GM12878 (cell line): Measurements from ENCODE around the gene TSC2. TPM values are rescaled to one million over a fixed set of nuclear protein-coding genes. Genes with fewer than 3 reads are reported as not detected.

Experiments used
- ATAC-seq: fragments of 200-7000 bp; cut with Tn5 transposase; 3 replicates; pipeline ENCODE4 v1.9.1; 2020; ENCODE audit warnings: mild to moderate bottlenecking, moderate library complexity
- BruUV-seq: library from RNA; stranded (reverse); fragments of 400-500 nt; replicated peaks from 2 replicates; lab custom pipeline; 2021; lab: Mats Ljungman, UMichigan
- CTCF ChIA-PET: fragments of 300-600 bp; sonication (Branson Sonifier 250); formaldehyde crosslinking; extraction: SDS; loops from one replicate; lab custom pipeline; 2021; ENCODE audit warnings: inconsistent platforms; lab: Yijun Ruan, JAX
- POLR2A ChIA-PET: fragments of 350-600 bp; formaldehyde crosslinking; extraction: SDS; loops from one replicate; lab custom pipeline; 2021; ENCODE audit warnings: inconsistent platforms; lab: Charles Lee
- RAD21 ChIA-PET: fragments of 300-600 bp; sonication (Branson Sonifier 250); formaldehyde crosslinking; loops from one replicate; lab custom pipeline; 2023; ENCODE audit warnings: antibody characterized with exemption; ENCODE audit not compliant: unreplicated experiment; lab: Charles Lee
- SMC1A ChIA-PET: fragments of 300-600 bp; sonication (Branson Sonifier 250); formaldehyde crosslinking; loops from one replicate; lab custom pipeline; 2023; ENCODE audit not compliant: unreplicated experiment, uncharacterized antibody; lab: Charles Lee
- DNase-seq: peaks from one replicate; pipeline ENCODE4 v3.0.0-alpha.2; 2011; ENCODE audit warnings: low read depth, low spot score
- FAIRE-seq: peaks from 3 replicates; lab custom pipeline; 2011; peaks lifted over from hg19 to GRCh38; lab: Jason Lieb, UNC
- H2AFZ ChIP-seq: 2 replicates; pipeline ENCODE4 v1.6.0; 2011; ENCODE audit warnings: low read depth, low read length, control low read depth; ENCODE audit not compliant: control insufficient read depth
- H3K27ac ChIP-seq: 2 replicates; pipeline ENCODE4 v1.5.1; 2011; ENCODE audit warnings: control low read depth; ENCODE audit not compliant: control insufficient read depth, insufficient read depth
- H3K27me3 ChIP-seq, 2 experiments: replicated peaks in 1 of 2; 2 replicates each; pipeline versions ENCODE4 v1.6.0 to v1.6.1; 2011; ENCODE audit warnings: low read length in 1 of 2; ENCODE audit not compliant: control insufficient read depth in 2 of 2, insufficient read depth in 2 of 2
- H3K36me3 ChIP-seq, 2 experiments: 2 replicates each; pipeline ENCODE4 v1.5.1; 2011; ENCODE audit warnings: low read length in 1 of 2; ENCODE audit not compliant: control insufficient read depth in 2 of 2, insufficient read depth in 2 of 2
- H3K4me1 ChIP-seq: 2 replicates; pipeline ENCODE4 v1.6.1; 2011; ENCODE audit warnings: mild to moderate bottlenecking, low read length, moderate library complexity, mixed read lengths; ENCODE audit not compliant: control insufficient read depth, insufficient read depth
- H3K4me2 ChIP-seq: 2 replicates; pipeline ENCODE4 v1.6.0; 2011; ENCODE audit warnings: control low read depth; ENCODE audit not compliant: control insufficient read depth, insufficient read depth
- H3K4me3 ChIP-seq: fragments of 200-600 bp; sonication (generic); 2 replicates; pipeline ENCODE4 v1.5.1; 2016
- H3K79me2 ChIP-seq: 2 replicates; pipeline ENCODE4 v1.6.0; 2011; ENCODE audit warnings: low read length; ENCODE audit not compliant: control insufficient read depth, insufficient read depth
- H3K9ac ChIP-seq: 2 replicates; pipeline ENCODE4 v1.8.0; 2011; ENCODE audit warnings: low read length, control low read depth, mixed read lengths; ENCODE audit not compliant: control insufficient read depth, insufficient read depth
- H3K9me3 ChIP-seq: replicated peaks from 3 replicates; pipeline ENCODE4 v1.5.1; 2011; ENCODE audit warnings: mild to moderate bottlenecking, low read length; ENCODE audit not compliant: control insufficient read depth, insufficient read depth
- H4K20me1 ChIP-seq: 2 replicates; pipeline ENCODE4 v1.6.0; 2011; ENCODE audit not compliant: control insufficient read depth, insufficient read depth
- CHD4 ChIP-seq: fragments of 200-600 bp; sonication (generic); IDR thresholded peaks from 2 replicates; pipeline ENCODE4 v1.6.1; 2016; ENCODE audit warnings: mild to moderate bottlenecking
- JUND ChIP-seq: IDR thresholded peaks from 2 replicates; pipeline ENCODE4 v1.6.1; 2012; ENCODE audit warnings: low read depth, mild to moderate bottlenecking, low read length, improper control_type of control experiment, moderate library complexity
- NR2C1 ChIP-seq: fragments of 450-650 bp; IDR thresholded peaks from 2 replicates; pipeline ENCODE4 v1.6.1; 2017; ENCODE audit warnings: antibody characterized with exemption, mild to moderate bottlenecking, moderate library complexity
- NRF1 ChIP-seq: conservative IDR thresholded peaks from 2 replicates; pipeline ENCODE4 v1.6.1; 2011; ENCODE audit warnings: mild to moderate bottlenecking, low read depth, low read length, improper control_type of control experiment
- WGBS: methylation state at CpG from one replicate; pipeline ENCODE4 v1.1.6; 2016; ENCODE audit warnings: low lambda C conversion rate; ENCODE audit not compliant: insufficient replicate concordance, insufficient coverage; ENCODE audit errors: missing lambda C conversion rate; 5-methylcytosine and 5-hydroxymethylcytosine counted together
- in situ Hi-C: fragments of 300-500 bp; cut with MboI; formaldehyde crosslinking; loops from 9 replicates; pipeline ENCODE4 v1.14.3; 2018; ENCODE audit warnings: mixed read lengths
- intact Hi-C: fragments of 100-400 bp; cut with micrococcal nuclease; formaldehyde crosslinking; loops from one replicate; pipeline ENCODE4 v1.14.2; 2022; ENCODE audit not compliant: unreplicated experiment
- polyA plus RNA-seq, 11 experiments: library from polyadenylated mRNA; depleted of rRNA in 4 of 11; unstranded in 6 of 11; stranded (reverse) in 5 of 11; fragments of >200 nt; fragmentation: Nextera tagmentation in 4 of 11; fragmentation: Illumina TruSeq in 1 of 11; extraction: Ambion mirVana in 4 of 11; extraction: Trizol in 1 of 11; gene quantifications; 1 replicate in 1 of 11; 2 replicates in 10 of 11; pipeline versions ENCODE4 v1.2.1 to v1.2.3, GENCODE V29; 2011 to 2016; ENCODE audit warnings: inconsistent platforms in 2 of 11, missing spikeins in 2 of 11, low read depth in 1 of 11
- total RNA-seq, 4 experiments: library from RNA; depleted of rRNA in 3 of 4; stranded (reverse); fragments of >200 nt in 3 of 4; fragmentation: Illumina TruSeq in 1 of 4; extraction: Trizol in 1 of 4; gene quantifications; 2 replicates each; pipeline versions ENCODE4 v1.2.1 to v1.2.3, GENCODE V29; 2013 to 2021
- TF ChIP-seq, protein P1 (sequence below): fragments of 450-650 bp; IDR thresholded peaks from 2 replicates; pipeline ENCODE4 v1.6.1; 2018; ENCODE audit warnings: borderline replicate concordance, mild to moderate bottlenecking; ENCODE audit not compliant: partially characterized antibody
- TF ChIP-seq, protein P2 (sequence below): IDR thresholded peaks from 2 replicates; pipeline ENCODE4 v1.6.1; 2012; ENCODE audit warnings: low read depth, low read length, improper control_type of control experiment

The TSC2 gene
- total and polyA plus RNA-seq, 10 of the 15 experiments (the other 5 are each of a cell fraction or from before 2014, with no cell fraction given), result 1.6 to 77.0 (median 21.6) TPM

- TF ChIP-seq CHD4, result no peak
These were observed 18.4 kb downstream of the TSC2 start (continued) for GRCh38 chr16:2066139-2066538.

DNA sequence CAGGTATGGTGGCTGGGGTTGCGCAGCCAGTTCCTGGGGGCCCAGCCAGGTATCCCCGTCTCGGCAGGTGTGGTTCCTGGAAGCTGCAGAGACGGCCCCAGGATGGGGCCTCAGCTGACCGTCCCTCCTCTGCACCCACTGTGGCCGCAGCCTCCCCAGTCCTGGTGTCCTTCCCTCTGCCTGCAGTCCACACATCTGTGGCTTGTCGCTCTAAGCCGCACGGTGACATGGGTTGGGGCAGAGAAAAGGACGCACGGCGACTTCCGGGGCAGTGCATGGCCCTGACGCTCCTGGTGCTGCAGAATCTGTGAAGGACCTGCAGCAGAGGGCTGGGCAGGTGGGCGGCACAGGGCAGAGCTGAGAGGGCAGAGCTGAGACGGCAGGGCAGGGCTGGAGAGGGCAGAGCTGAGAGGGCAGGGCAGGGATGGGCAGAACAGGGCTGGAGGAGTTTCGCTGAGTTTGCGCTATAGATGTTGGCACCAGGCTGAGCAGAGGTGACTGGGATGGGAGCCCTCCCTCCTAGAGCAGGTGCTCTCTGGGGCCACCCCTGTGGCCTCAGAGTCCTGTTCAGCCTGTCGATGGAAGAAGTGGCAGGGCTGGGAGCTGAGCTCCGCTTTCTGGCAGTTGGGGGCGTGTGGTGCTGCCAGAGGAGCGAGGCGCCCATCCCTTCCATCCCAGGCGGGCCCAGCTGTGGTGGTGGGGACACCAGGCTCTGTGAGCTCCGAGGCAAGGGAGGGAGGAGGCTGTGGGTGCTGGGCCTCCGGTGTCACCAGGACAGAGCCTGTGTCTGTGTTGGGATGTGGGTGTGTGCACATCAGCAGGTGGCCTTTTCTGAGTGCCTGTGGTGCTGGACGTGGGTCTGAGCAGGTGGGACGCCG, 23.0 kb downstream of the TSC2 start:
- Histone ChIP-seq H2AFZ (no peak overlapping the region), H3K9ac (no peak overlapping the region), H3K4me1 (no peaks in the 10 kb centered on the region), H3K9me3 (no peaks in the 10 kb centered on the region), H3K27me3 (no peaks in the 10 kb centered on the region)
- intact Hi-C loops, result no loop called here
- no TSS peak for BruUV-seq
- ChIA-PET RAD21 (no interaction called here), SMC1A (no interaction called here)
- TF ChIP-seq JUND (no peak), NR2C1 (no peak), NRF1 (no peak)
- TF ChIP-seq, protein P1, sequence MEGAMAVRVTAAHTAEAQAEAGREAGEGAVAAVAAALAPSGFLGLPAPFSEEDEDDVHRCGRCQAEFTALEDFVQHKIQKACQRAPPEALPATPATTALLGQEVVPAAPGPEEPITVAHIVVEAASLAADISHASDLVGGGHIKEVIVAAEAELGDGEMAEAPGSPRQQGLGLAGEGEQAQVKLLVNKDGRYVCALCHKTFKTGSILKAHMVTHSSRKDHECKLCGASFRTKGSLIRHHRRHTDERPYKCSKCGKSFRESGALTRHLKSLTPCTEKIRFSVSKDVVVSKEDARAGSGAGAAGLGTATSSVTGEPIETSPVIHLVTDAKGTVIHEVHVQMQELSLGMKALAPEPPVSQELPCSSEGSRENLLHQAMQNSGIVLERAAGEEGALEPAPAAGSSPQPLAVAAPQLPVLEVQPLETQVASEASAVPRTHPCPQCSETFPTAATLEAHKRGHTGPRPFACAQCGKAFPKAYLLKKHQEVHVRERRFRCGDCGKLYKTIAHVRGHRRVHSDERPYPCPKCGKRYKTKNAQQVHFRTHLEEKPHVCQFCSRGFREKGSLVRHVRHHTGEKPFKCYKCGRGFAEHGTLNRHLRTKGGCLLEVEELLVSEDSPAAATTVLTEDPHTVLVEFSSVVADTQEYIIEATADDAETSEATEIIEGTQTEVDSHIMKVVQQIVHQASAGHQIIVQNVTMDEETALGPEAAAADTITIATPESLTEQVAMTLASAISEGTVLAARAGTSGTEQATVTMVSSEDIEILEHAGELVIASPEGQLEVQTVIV, result no peak
- TF ChIP-seq, protein P2, sequence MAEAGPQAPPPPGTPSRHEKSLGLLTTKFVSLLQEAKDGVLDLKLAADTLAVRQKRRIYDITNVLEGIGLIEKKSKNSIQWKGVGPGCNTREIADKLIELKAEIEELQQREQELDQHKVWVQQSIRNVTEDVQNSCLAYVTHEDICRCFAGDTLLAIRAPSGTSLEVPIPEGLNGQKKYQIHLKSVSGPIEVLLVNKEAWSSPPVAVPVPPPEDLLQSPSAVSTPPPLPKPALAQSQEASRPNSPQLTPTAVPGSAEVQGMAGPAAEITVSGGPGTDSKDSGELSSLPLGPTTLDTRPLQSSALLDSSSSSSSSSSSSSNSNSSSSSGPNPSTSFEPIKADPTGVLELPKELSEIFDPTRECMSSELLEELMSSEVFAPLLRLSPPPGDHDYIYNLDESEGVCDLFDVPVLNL, result no peak
- TF ChIP-seq, all 136 proteins: peak for 0
- Histone ChIP-seq H3K4me3 (no peak overlapping the region), H3K4me2 (no peak overlapping the region), H4K20me1 (no peaks in the 10 kb centered on the region), H3K27ac (no peak overlapping the region), H3K79me2 (no peaks in the 10 kb centered on the region), H3K36me3 (peaks cover 0 to 7% of the 10 kb centered on the region in 2 experiments; a peak in 3 of 4 replicates)
- no peak for DNase-seq
- no peak for FAIRE-seq
- WGBS, result 95% methylated on average over 25 of the region's 29 CpGs
- in situ Hi-C loops, result no loop called here
- CTCF ChIA-PET, result no interaction called here
- no peak for ATAC-seq
- POLR2A ChIA-PET, result no interaction called here
